ENCODE results near the gene COL19A1. TPM values are rescaled to one million over a fixed set of nuclear protein-coding genes. Genes with fewer than 3 reads are reported as not detected.
A peak's percentile ranks its signal among the peaks of the same experiment; 100 is the strongest.

COL19A1 gene
- total and polyA plus RNA-seq, 9 donors = 0.20 to 0.23 TPM; not detected in 7

DNA sequence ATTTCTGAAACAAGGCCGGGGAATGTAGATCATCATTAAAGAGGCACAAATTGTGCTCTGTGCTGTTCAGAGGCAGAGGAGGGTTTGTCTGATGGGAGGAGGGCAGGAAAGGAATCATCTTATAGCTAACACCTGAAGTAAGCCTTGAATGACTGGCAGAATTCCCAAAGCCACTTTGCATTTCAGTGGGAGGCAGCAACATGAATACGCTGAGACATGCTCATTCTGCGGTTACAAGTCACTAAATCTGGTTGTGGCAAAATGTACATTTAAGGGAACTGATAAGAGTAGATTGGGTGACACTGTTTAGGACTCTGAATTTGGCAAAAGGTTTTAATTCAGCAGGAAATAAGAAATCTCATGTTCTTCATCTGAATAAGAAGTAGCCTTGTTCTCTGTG is 4.4 kb upstream of the COL19A1 start:
- peaks cover 4% of the 10 kb centered on the region for H3K4me1 ChIP-seq (ENCODE audit: insufficient read depth)
- H3K27me3 ChIP-seq = no peaks in the 10 kb centered on the region
- H3K9me3 ChIP-seq = no peaks in the 10 kb centered on the region
- no peaks in the 10 kb centered on the region for H3K36me3 ChIP-seq
- TF ChIP-seq EP300 (IDR thresholded peaks at IDR 0.05) = no peak
- TF ChIP-seq, protein P1, sequence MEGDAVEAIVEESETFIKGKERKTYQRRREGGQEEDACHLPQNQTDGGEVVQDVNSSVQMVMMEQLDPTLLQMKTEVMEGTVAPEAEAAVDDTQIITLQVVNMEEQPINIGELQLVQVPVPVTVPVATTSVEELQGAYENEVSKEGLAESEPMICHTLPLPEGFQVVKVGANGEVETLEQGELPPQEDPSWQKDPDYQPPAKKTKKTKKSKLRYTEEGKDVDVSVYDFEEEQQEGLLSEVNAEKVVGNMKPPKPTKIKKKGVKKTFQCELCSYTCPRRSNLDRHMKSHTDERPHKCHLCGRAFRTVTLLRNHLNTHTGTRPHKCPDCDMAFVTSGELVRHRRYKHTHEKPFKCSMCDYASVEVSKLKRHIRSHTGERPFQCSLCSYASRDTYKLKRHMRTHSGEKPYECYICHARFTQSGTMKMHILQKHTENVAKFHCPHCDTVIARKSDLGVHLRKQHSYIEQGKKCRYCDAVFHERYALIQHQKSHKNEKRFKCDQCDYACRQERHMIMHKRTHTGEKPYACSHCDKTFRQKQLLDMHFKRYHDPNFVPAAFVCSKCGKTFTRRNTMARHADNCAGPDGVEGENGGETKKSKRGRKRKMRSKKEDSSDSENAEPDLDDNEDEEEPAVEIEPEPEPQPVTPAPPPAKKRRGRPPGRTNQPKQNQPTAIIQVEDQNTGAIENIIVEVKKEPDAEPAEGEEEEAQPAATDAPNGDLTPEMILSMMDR (IDR thresholded peaks at IDR 0.05) = no peak
- no peak overlapping the region for H3K27ac ChIP-seq
- 84 to 92% (median 85%) methylated on average over 3 of the region's 3 CpGs for WGBS, 3 donors
- H3K4me3 ChIP-seq = no peak overlapping the region
- intact Hi-C loops (cut with DNase I) = no loop called here
- no peak for DNase-seq

DNA sequence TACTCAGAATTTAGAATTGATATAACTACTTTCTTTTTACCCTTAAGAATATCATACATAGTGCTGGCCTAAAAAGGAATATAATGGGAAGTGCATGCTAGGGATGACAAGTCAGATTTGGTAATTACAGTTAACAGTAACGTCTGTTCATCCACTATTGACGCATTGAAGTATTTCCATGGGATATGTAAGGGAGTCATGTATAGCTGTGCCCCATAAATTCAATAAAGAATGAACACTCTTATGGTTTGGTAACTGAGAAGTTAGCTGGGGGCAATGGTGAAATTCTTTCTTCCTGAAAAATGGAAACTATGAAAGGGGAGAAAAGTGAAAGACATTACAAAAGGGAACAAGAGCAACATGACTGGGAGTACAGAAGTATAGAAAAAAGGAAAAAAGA is 2.6 kb upstream of the COL19A1 start:
- H3K36me3 ChIP-seq = no peaks in the 10 kb centered on the region
- 87 to 93% (median 88%) methylated on average over 2 of the region's 2 CpGs for WGBS, 3 donors
- H3K4me3 ChIP-seq = no peak overlapping the region
- no peak for TF ChIP-seq EP300 (IDR thresholded peaks at IDR 0.05)
- no peak for TF ChIP-seq POLR2A (IDR thresholded peaks at IDR 0.05)
- TF ChIP-seq, protein P1 (IDR thresholded peaks at IDR 0.05) = no peak
- intact Hi-C loops (cut with DNase I) = no loop called here
- H3K9me3 ChIP-seq = no peaks in the 10 kb centered on the region
- H3K4me1 ChIP-seq (ENCODE audit: insufficient read depth) = peaks cover 4% of the 10 kb centered on the region
- no peaks in the 10 kb centered on the region for H3K27me3 ChIP-seq
- no peak for DNase-seq
- H3K27ac ChIP-seq = no peak overlapping the region

DNA sequence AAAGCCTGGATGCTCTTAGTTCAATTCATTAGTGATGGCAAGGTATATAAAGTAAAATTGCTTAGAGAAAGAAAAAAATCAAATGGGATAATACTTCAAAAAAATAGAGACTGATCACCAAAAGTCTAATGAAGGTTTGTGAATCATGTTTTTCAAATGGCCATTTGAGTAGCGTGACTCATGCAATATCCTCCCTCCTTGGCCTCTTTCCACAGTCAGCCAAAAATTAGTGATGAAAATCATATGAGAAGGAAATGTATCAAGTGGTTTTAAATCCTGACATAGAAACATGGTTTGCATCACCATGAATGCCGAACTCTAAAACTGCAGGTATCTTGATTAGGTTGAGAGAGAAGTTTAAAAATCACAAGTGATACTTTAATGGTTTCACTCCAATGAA is 1.2 kb upstream of the COL19A1 start:
- H3K27ac ChIP-seq = no peak overlapping the region
- WGBS, 3 donors = 48 to 65% (median 63%) methylated on average over 2 of the region's 2 CpGs

DNA sequence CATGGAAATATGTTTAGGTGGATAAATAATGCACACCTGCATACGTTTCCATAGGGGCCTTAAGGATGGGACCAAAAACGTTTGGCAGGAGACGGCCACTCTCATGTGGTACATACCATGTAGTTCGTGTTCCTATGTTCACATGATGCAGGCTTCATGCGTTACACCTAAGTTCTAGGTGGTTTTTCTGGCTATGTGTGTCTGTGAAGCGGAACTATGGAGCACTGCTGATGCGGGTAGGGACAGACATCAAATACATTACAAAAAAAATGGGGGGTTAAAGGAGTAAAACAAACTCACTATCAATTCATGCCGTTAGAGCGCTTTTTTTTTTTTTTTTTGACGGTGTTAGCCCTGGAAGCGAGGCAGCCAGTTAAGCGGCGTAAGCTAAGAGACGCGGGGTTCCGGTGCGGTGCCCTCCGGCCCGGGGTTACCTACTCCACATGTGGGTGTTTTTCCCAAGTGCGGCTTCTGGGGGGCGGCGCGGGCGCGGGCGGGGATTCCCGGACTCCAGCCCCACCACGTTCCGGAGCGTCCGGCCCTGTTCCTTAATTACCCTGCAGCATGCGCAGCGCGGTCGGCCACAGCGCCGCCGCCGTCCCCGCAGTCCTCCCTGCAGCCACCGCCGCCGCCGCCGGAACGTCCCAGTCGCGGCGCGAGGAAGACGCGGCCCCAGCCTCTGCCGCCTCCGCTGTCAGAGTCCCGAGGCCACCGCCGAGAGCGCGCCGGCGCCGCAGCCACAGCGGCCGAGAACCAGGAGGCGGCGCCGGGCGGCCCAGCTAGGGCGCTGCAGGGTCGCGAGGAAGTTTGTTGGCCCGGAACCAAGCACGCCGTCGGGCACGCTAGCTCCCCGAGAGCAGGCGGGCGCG is 648 bp downstream of the COL19A1 start:
- intact Hi-C loops (cut with DNase I) = no loop called here
- TF ChIP-seq POLR2A (IDR thresholded peaks at IDR 0.05) (no peak), EP300 (IDR thresholded peaks at IDR 0.05) (no peak)
- TF ChIP-seq, protein P1 (IDR thresholded peaks at IDR 0.05) = no peak
- WGBS, 3 donors = 1% methylated on average over 71 to 80 of the region's 80 CpGs

More for the DNA sequence above, 1.2 kb upstream of the COL19A1 start:
- no peaks in the 10 kb centered on the region for H3K27me3 ChIP-seq
- intact Hi-C loops (cut with DNase I) = no loop called here
- no peak for DNase-seq
- no peak overlapping the region for H3K4me3 ChIP-seq
- no peaks in the 10 kb centered on the region for H3K36me3 ChIP-seq
- no peaks in the 10 kb centered on the region for H3K9me3 ChIP-seq
- peaks cover 4% of the 10 kb centered on the region for H3K4me1 ChIP-seq (ENCODE audit: insufficient read depth)
- TF ChIP-seq POLR2A (IDR thresholded peaks at IDR 0.05) (no peak), EP300 (IDR thresholded peaks at IDR 0.05) (no peak)
- TF ChIP-seq, protein P1 (IDR thresholded peaks at IDR 0.05) = no peak

More for the DNA sequence above, 648 bp downstream of the COL19A1 start:
- H3K27ac ChIP-seq = no peak overlapping the region
- H3K4me1 ChIP-seq (ENCODE audit: insufficient read depth) = peaks cover 4% of the 10 kb centered on the region
- H3K9me3 ChIP-seq = no peaks in the 10 kb centered on the region
- no peaks in the 10 kb centered on the region for H3K36me3 ChIP-seq
- H3K4me3 ChIP-seq = peak overlapping the region; percentile 42
- H3K27me3 ChIP-seq = no peaks in the 10 kb centered on the region
- DNase-seq = peak; percentile 21 to 63 (median 30)

All from ovary (tissue), 9 donors.